Activated T-helper 1 cell treated with anti-CD3 and anti-CD28 coated beads, Interleukin-2, amount 50 U/mL, for 16 hours (primary cell): ENCODE results near the gene PPT1.

Experiments used
- DNase-seq, 2 donors: peaks; one replicate each; pipeline ENCODE4 v3.0.0-alpha.2; 2020; ENCODE audit warnings: low read depth in 1 of 2, low spot score in 1 of 2

Gene PPT1

DNA sequence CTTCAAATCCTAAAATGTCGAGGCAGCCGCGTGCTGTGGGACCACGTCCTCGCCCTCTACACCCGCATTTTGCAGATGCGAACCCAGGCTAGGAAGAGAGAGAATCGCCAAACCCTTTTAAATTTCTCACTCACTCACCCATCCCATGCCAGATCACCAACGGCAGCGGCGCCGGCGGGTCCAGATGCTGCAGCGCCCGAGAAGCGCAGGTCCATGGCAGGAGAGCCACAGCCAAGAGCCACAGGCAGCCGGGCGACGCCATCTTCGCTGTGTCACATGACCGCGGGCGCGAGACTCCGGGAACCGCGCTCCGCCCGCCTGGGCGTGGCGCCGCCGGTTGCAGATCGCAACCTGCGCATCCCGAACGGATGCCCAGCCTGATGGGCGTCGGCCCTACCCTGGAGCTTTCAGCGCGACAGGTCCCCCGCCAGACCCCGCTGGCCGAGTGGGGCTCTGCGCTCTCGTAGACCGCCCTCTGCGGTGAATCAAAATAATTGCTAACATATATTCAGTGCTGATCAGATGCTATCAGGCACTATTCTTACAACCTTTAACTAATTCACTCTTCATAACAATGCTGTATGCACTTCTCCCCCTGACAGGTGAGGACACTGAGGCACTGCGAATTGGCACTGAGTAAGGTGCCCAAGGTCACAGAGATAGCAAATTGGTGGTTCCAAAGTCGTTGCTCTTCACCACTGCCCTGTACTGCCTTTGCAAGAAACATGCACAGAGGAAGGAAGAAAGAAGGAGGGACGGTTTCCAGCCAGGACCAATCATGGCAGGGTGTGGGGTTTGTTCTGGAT is at the start of gene PPT1:
TSS of gene PPT1 (minus strand) at position 276 of the 806 bp plus-strand sequence. CDS start at position 262, 14 bp downstream.
- peak; percentile 51 to 57 for DNase-seq

DNA sequence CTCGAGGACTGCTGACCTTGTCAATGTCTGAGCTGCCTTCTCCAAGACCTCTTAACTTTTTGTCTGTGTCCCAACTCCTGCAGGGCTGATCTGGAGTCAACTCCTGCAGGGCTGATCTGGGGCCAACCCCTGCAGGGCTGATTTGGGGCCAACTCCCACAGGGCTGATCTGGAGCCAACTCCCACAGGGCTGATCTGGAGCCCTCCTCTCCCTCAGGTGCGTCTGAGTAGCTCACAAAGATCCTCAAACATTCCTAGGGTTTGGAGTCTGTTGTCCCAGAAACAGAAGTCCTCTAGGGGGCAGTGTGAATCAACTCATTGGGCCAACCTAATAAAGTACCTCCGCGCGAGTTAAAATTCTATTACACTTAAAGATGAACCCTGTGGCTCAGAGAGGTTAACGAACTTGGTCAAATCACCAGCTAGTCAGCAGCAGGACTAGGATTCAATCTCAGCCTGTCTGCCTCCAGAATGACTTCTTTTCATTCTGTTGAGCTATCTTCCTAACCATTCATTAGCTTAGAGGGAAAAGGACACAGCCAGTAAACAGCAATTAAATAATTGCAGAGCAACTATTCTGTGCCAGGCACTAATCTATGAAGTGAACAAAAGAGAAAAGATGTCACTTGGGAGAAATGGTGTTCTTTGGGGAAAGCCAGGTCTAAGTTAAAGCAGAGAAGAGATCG is 47.0 kb upstream of the PPT1 start:
- peak in 1 of 2 donors; percentile 13 for DNase-seq

- no peak for DNase-seq
Measured at GRCh38 chr1:40141878-40142535, 45.0 kb upstream of the PPT1 start.

DNA sequence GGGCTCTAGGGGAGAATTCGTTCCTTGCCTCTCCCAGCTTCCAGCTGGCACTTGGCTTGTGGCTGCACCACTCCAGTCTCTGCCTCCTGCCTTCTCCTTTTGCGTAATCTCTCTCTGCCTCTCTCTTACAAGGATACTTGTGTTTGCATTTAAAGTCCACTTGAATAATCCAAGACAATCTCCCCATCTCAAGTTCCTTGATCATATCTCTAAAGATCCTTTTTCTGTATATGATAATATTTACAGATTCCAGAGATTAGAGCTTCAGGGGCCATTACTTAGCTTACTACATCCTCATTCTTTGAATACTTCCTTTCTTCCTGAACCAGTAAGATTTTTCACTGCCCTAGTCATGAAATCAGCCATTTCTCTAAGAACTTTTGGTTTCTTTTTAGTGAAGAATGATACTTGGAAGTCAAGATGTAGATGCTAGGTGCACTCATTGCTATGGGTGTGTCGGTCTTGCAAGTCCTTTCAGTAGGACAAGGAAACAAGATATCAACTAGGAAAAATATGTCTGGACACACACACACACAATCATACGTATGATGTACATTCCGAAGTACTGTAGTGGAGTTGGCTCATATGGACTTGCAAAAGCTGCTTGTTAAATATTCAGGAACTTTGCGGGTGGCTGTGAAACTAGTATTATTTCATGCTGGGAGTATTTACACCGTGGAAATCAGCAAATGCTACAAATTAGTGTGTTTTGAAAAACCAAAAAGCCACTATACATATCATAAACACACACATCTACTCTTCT is 43.3 kb upstream of the PPT1 start:
- no peak for DNase-seq

DNA sequence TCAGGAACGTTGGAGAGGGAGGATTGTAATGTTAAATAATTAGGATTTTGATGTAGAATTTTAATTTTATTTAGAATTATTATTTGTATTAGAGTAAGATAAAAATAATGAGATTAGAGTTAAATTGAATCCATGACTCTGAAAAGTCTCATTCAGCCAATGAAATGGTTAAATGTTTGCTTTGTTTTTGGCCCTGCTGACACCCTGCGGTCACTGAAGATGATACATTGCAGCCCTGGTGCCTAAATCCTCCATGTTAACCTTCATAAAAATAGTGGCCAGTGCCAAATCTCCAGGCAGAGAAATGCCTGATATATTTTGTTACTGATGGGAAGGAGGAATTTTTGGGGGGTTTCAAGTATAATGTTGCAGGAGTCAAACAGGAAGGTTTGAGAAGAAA is 36.8 kb upstream of the PPT1 start:
- DNase-seq, result no peak

DNA sequence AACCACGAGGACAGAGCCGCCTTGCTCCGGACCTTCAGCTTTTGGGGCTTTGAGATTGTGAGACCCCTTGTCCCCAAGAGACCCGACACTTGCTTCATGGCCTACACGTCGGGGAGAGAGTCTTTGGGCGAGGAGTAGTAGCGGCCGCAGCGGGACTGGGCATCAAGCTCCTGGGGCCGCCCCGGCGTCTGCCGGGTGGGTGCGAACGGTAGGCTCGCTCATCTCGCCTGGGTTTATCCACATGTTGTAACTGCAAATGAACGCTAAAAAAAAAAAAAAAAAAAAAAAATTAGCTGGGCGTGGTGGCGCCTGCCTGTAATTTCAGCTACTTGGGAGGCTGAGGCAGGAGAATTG is 36.2 kb upstream of the PPT1 start:
- DNase-seq, result no peak

DNA sequence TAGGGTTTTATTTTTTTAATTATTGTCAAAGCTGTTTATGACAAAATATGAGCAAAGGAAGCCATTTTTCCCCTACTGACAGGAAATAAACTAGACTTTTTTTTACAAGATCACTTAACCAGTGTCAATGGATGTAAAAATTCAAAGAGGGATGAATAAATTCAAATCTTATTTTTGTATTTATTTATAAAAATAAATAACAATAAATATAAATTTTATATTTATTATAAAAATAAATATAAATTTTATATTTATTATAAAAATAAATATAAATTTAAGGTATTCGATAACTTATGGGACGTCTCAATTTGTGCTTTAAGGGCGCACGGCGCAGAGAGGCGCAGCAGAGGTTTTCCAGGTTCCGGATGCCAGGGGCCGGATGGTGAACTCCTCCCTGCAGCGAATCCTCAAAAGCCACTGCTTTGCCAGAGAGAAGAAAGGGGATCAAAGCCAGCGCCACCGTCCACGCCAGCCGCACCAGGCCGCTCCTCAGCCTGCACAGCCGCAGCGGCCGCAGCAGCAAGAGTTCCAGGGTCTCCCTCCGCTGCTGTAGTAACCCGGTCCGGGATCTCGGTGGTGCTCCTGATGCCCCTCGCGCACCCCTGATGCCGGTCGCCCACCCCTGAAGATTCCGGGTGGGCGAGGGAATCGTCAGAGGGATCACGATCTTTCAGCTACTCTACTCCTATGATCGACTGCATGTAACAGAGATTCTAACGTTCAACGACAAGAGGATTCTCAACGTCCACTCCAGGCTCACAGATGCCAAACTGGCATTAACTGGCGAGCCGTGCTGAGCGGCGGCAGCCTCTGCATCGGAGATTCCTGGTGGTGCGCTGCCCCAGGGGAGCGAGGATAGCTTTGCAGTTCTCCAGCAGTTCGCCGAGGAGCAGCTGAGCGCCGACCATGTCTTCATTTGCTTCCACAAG is 35.6 kb upstream of the PPT1 start:
- DNase-seq, result no peak

DNA sequence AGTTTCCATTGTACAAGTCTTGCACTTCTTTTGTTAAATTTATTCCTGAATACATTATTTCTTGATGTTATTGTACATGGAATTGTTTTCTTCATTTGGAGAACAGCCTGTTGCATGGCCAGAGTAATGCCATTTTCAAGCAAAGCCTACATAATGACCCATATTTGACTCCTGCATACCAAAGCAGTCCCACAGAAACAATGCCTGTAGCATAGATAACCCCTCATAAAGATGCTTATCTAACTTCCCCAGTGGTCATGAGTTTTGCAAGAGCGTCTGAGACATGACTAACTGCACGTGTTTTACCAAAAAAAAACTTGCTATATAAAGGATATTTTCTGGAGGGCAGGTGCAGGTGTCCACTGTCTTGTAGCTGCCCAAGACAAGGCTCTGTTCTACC is 33.8 kb upstream of the PPT1 start:
- no peak for DNase-seq

DNA sequence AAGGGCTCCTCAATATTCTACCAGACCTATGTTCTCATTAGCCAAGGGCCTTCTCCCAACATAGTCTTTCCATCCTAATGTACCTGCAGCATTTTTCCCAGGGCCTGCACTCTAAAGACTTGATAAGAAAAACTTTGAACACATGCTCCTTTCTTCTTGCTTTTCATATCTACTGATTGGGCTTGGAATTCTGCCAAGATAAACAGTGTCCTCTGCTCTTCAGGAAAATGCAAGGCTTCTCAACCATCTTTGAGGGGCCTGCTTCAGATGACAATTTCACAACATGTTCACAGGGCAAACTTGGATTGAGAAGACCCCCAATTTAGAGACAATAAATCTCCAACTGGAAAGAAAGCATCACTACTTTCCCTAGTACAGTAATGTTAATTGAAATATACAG is 25.8 kb upstream of the PPT1 start:
- no peak for DNase-seq

DNA sequence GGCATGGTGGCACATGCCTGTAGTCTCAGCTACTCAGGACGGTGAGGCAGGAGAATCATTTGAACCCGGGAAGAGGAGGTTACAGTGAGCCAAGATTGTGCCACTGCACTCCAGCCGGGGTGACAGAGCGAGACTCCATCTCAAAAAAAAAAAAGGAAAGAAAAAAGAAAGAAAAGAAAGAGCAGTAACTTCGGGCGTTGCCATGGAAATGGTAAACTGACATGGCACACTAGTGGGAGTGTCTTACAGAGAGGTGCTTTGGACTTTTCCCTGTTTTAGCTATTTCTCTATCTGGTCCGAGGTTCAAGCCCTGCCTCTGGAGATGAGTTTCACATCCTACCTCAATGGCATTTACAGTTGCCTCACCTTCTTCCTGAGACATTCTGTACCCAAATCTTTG is 23.1 kb upstream of the PPT1 start:
- DNase-seq, result no peak

DNA sequence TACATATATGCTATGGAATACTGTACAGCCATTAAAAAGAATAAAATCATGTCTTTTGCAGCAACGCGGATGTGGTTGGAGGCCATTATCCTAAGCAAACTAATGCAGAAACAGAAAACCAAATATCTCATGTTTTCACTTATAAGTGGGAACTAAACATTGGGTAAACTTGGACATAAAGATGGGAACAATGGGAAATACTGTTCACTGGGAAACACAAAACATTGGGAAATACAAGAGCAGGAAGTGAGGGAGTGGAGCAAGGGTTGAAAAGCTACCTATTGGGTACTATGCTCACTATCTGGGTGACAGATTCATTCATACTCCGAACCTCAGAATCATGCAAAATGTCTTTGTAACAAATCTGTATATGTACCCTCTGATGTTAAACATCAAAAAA is 17.3 kb upstream of the PPT1 start:
- DNase-seq, result no peak

DNA sequence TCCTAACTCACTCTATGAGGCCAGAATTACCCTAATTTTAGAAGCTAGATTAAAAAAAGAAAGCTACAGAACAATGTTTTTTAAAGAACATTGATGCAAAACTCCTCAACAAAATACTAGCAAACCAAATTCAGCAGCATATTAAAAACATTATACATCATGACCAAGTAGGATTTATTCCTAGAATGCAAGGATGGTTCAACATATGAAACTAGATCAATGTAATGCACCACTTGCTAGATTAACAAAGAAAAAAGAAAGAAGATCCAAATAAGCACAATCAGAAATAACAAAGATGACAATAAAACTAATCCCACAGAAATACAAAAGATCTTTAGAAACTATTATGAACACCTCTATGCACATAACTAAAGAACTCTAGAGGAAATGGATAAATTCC is 13.3 kb upstream of the PPT1 start:
- no peak for DNase-seq

DNA sequence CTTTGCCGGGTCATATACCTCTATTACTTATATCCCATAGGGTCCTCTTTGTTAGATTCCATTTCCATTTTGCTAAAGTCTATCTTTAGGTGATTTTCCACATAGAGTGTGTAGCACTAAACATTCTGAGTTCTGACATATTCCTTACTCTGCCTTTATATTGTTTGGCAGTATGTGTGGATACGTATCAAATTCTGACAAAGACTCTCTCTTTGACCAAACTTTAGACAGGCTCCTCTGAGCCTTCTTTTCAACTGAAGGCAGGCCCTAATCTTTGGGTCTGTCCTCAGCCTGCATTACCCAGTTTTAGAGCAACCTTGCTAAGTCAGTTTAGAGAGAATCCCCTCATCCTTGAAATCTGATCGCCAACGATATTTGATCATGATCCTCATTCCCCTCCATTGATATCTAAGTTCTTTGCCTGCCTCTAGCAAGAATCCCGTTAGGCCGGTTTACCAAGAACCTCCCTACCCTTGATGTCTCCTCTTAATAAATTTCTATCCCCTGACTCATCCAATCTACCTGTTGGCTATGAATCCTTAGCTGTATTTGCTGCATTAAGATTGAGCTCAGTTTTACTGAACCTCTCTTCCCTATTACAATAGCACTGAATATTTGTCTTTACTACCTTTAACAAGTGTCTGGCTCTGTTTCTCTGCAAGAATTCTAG is 10.4 kb upstream of the PPT1 start:
- DNase-seq, result no peak

DNA sequence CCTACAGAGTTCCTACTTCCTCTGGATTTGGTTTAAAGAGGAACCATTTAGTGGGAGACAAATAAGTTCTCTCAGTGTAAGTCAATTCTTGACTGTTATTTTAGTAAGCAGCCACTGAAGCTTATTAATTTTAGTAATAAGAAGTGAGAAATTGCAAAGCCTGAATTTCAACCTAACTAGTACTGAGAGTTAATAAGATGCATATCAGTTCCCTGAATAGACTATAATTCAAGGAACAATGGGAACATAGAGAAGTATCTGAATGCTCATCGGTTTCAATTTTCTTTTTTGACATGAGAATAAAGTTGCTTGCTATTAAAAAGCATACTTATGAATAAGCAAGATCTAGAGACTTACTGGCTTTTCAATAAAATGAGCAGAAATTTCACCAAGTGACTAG is 8.0 kb upstream of the PPT1 start:
- DNase-seq, result no peak

- no peak for DNase-seq
Measured at GRCh38 chr1:40102896-40103295, 5.8 kb upstream of the PPT1 start.

GRCh38 chr1:40102038-40102437 is 5.0 kb upstream of the PPT1 start:
- no peak for DNase-seq

GRCh38 chr1:40096646-40096976 is 441 bp downstream of the PPT1 start:
- DNase-seq, result no peak

DNA sequence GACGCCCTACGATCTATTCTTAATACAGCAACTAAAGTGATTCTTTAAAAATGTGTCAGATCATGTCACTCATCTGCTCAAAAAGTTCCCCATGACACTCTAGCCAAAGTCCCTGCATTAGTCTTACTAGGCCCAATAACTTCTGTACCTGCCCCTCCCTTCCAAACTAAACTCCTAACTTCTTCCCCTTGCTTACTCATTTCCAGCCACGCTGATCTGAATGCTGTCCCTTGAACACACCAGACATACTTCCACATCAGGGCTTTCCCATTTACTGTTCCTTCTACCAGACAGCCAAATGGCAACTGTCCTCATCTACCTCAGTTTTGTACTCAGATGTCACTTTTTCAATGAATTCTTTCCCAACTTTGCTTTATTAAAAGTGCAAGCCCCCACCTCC is 1.2 kb downstream of the PPT1 start:
- DNase-seq, result no peak

GRCh38 chr1:40094466-40095110 is 2.5 kb downstream of the PPT1 start:
- no peak for DNase-seq
